Muscle layer of colon (tissue), 2 donors: ENCODE results near the gene TBL1X.

Experiments
- H3K27ac ChIP-seq: one replicate; pipeline ENCODE4 v1.7.0; 2013; ENCODE audit warnings: low read depth, mild to moderate bottlenecking, low read length, moderate library complexity
- H3K27me3 ChIP-seq, 2 donors: one replicate each; pipeline ENCODE4 v1.7.0; 2013; ENCODE audit warnings: low read length in 2 of 2, mild to moderate bottlenecking in 2 of 2; ENCODE audit not compliant: insufficient read depth in 2 of 2, control insufficient read depth in 1 of 2
- H3K36me3 ChIP-seq: one replicate; pipeline ENCODE4 v1.7.0; 2013; ENCODE audit warnings: mild to moderate bottlenecking, low read length; ENCODE audit not compliant: insufficient read depth
- H3K4me1 ChIP-seq: one replicate; pipeline ENCODE4 v1.7.0; 2013; ENCODE audit warnings: mild to moderate bottlenecking, low read length; ENCODE audit not compliant: insufficient read depth
- H3K4me3 ChIP-seq, 2 donors: one replicate each; pipeline ENCODE4 v1.7.0; 2013; ENCODE audit warnings: low read length in 2 of 2, low read depth in 1 of 2, mild to moderate bottlenecking in 1 of 2, moderate library complexity in 1 of 2
- H3K9ac ChIP-seq: one replicate; pipeline ENCODE4 v1.7.0; 2013; ENCODE audit warnings: low read length
- H3K9me3 ChIP-seq: one replicate; pipeline ENCODE4 v1.7.0; 2013; ENCODE audit warnings: mild to moderate bottlenecking, low read length
- donor health status: abdominal sarcoma.
- donor health status: Adenocarcinoma of cecum.

TBL1X gene

DNA sequence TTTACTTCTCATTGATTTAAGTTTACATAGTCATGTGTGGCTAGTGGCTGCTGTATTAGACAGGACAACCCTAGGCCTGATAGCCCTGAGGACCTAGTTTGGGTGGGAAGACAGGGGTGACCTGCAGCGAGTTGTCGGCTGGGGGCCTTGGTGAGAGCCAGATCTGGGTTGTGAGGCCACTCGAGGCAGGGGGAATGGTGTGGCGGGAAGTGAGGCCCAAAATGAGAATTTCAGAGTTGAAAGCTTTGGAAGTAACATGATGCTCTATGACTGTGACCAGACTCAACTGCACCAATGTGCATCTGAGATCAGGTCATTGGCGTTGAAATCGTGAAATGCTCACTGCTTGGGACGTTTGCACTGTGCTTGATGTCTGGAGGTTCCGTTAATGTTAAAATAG, 72.9 kb downstream of the TBL1X start:
- H3K27ac ChIP-seq: no peak overlapping the region
- H3K9ac ChIP-seq: no peak overlapping the region
- peaks cover 9% of the 10 kb centered on the region for H3K4me1 ChIP-seq
- H3K27me3 ChIP-seq: no peaks in the 10 kb centered on the region
- no peaks in the 10 kb centered on the region for H3K36me3 ChIP-seq
- H3K9me3 ChIP-seq: no peaks in the 10 kb centered on the region
- no peak overlapping the region for H3K4me3 ChIP-seq

DNA sequence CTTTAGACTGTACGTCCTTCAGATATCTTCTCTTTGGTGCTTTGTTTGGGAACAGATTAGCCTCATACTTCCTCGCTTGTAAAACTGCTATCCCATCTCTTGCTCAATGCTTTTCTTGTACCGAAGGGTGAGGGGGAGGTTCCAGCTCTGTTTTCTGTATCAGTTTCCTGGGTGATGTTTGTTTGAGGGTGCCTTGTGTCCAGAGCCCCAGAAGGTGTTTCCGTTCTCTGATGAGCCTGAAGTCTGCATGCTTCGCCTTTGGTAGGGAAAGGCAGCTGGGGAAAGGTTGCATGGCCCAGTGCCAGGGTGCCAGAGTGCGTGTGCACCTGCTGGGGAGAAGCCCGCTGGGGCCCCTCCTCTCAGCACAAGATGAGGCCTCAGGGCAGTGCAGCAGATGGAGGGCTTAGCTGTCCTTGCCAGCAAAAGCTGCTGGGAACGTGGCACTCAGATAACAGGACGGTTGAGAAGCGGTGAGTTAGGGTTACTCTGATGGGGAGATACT, 73.7 kb downstream of the TBL1X start:
- no peaks in the 10 kb centered on the region for H3K27me3 ChIP-seq
- H3K9me3 ChIP-seq: no peaks in the 10 kb centered on the region
- H3K4me3 ChIP-seq: no peak overlapping the region
- H3K27ac ChIP-seq: no peak overlapping the region
- H3K36me3 ChIP-seq: no peaks in the 10 kb centered on the region
- H3K9ac ChIP-seq: no peak overlapping the region
- peaks cover 9% of the 10 kb centered on the region for H3K4me1 ChIP-seq

DNA sequence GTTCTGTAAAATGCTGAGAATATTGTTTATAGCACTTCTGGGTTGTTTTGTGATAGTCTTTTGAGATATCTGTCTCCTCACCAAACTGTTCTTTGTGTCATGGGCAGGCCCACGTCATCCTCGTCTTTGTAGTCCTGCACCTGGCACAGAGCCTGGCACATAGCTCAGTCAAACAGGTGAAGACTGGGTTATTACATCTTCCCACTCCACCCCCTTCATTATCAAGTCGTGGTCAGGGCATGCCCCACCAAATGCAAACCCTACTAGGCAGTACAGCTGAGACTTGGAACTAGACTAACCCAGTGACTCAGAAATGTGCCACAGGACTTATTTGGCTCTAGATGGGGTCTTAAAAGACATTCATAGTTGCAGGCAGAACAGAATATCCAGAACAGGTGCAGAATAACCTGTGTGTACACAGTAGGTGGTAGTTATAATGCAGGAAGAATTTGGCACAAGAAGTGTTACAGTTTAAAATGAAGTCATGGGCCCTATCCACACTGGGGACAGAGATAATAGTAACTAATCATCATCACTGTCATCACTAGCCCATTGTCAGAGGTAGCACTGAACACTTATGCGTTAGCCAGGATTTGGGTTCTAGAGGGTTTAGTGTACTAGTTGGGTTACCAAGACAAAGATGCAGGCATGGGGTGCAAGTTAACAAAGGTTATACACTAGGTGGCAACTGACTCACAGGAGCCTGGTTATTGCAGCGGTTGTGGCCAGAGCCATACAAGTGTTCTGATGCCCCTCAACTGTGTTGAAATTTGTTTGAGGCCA, 74.9 kb downstream of the TBL1X start:
- Histone ChIP-seq H3K4me3 (no peak overlapping the region), H3K27me3 (no peaks in the 10 kb centered on the region), H3K27ac (no peak overlapping the region), H3K9ac (no peak overlapping the region), H3K9me3 (no peaks in the 10 kb centered on the region), H3K36me3 (no peaks in the 10 kb centered on the region), H3K4me1 (peaks cover 6% of the 10 kb centered on the region)

DNA sequence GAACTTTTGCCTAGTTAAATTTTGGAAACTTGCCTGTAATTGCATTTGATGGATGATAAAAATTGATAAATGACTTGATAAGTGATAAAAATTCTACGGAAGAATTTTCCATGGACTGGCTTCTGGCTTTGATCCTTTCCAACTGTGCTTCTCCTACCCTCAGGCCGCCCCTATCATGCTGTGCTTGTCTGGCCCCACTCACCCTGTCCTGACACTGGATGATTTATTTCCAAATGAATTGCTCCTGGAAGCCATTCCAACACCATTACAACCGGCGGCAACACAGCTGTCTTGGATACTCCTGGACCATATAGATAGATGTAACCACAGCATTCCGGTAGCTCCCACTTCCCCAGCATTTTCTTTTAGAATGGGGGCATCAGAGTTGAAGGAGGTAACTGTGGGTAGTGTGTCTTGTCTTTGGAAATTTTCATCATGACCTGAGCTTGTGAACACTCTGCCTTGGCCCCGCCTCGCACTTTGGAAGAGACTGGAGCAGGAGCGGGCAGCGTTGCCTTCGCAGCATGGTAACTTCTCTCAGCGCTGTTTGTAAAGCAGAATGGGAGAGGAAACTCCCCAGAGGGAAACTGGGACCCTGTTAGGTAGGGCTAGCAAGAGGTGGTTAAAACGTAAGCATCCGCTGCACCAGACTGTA, 77.4 kb downstream of the TBL1X start:
- H3K4me1 ChIP-seq: no peaks in the 10 kb centered on the region
- H3K9me3 ChIP-seq: no peaks in the 10 kb centered on the region
- H3K9ac ChIP-seq: no peak overlapping the region
- no peaks in the 10 kb centered on the region for H3K27me3 ChIP-seq
- H3K27ac ChIP-seq: no peak overlapping the region
- H3K4me3 ChIP-seq: no peak overlapping the region
- no peaks in the 10 kb centered on the region for H3K36me3 ChIP-seq

DNA sequence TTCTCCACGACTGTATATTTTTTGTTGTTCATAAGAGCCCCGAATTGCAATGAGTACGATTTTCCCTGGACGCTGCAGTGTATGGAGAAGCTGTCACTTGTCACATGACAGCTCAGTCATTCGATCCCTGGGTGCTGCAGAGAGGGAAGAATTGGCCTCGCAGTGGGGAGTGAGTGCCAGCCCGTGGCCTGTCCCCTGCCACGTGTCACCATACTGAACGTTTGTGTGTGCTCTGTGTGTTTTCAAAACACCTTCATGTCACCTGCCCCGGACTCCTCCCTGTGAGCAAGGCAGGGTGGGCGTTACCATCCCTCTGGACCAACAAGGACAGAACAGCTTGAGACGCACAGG, 77.9 kb downstream of the TBL1X start:
- Histone ChIP-seq H3K27ac (no peak overlapping the region), H3K9ac (no peak overlapping the region), H3K9me3 (no peaks in the 10 kb centered on the region), H3K36me3 (no peaks in the 10 kb centered on the region), H3K4me3 (no peak overlapping the region), H3K27me3 (no peaks in the 10 kb centered on the region), H3K4me1 (no peaks in the 10 kb centered on the region)

DNA sequence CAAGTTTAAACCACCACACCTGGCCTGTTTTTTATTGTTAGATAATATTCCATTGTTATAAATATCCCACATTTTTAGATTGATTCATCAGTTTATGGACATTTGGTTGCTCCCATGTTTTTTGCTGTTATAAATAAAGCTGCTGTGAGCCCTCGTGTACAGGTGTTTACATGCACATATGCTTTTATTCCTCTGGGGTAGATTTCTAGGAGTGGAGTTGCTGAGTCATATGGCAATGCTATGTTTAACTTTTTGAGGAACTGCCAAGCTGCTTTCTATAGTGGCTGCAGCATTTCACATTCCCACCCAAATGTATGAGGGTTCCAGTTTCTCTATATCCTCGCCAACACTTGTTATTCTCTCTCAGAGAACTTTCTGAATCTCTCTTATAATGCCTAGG, 90.5 kb downstream of the TBL1X start:
- Histone ChIP-seq H3K36me3 (no peaks in the 10 kb centered on the region), H3K27me3 (no peaks in the 10 kb centered on the region), H3K4me3 (no peak overlapping the region), H3K9ac (no peak overlapping the region), H3K27ac (no peak overlapping the region), H3K9me3 (no peaks in the 10 kb centered on the region), H3K4me1 (no peaks in the 10 kb centered on the region)

DNA sequence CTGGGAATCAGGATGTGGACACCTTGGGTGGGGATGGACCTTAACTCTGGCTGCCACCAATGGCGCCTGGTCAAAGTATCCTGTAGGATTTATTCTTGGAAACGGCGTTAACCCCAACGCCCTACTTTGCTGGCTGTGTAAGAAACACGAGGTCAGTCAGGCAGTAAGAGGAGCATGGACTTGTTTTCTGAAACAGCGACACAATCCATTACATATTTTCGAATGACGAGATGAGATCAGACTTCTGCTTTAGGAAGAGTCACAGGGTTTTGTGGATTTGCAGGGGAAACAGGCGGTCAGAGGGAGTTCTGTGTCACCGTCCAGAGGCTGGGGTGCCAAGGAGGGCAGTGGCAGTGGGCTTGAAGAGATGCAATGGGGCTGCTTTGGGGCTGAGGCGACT, 92.2 kb downstream of the TBL1X start:
- H3K36me3 ChIP-seq: no peaks in the 10 kb centered on the region
- H3K9me3 ChIP-seq: no peaks in the 10 kb centered on the region
- no peak overlapping the region for H3K4me3 ChIP-seq
- no peaks in the 10 kb centered on the region for H3K27me3 ChIP-seq
- H3K4me1 ChIP-seq: no peaks in the 10 kb centered on the region
- no peak overlapping the region for H3K9ac ChIP-seq
- H3K27ac ChIP-seq: no peak overlapping the region

DNA sequence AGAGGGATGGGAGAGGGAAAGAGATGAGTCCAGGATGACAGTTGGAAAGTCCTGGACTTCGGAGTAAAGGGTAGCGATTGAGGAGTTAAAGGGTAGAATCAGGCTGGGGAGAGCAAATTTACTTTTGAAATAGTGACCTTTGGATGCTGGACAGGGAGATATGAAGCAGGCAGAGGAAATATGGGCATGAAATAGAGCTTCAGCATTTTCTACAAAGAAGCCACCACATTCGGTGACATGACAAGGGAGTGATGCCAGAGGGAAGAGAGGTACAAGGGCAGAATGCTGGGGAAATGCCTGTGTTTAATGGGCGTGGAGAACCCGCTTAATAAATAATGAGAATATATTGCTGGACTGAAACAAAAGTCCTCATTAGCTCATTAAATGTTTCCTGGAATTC, 92.7 kb downstream of the TBL1X start:
- Histone ChIP-seq H3K9ac (no peak overlapping the region), H3K36me3 (no peaks in the 10 kb centered on the region), H3K4me1 (no peaks in the 10 kb centered on the region), H3K27ac (no peak overlapping the region), H3K4me3 (no peak overlapping the region), H3K9me3 (no peaks in the 10 kb centered on the region), H3K27me3 (no peaks in the 10 kb centered on the region)

DNA sequence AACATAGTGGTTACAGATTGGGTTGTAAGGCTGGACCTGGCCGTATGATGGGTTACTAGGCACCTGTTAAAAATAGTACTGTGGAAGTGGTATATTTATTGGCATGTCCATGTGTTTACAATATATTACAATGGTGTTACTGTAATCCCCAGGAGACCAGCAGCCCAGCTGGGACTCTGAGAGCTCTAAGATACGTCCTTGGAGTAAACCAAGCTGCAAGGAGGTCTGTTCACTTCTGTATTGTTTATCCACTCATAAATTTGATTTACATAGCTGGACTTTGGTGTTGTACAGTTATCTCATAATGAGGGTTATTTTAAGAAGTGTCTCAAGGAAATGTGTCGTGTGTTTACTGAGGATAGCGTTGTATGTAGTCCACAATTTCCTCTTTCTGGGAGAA, 93.8 kb downstream of the TBL1X start:
- no peaks in the 10 kb centered on the region for H3K9me3 ChIP-seq
- H3K36me3 ChIP-seq: no peaks in the 10 kb centered on the region
- H3K9ac ChIP-seq: no peak overlapping the region
- no peak overlapping the region for H3K4me3 ChIP-seq
- no peak overlapping the region for H3K27ac ChIP-seq
- no peaks in the 10 kb centered on the region for H3K4me1 ChIP-seq
- H3K27me3 ChIP-seq: no peaks in the 10 kb centered on the region

DNA sequence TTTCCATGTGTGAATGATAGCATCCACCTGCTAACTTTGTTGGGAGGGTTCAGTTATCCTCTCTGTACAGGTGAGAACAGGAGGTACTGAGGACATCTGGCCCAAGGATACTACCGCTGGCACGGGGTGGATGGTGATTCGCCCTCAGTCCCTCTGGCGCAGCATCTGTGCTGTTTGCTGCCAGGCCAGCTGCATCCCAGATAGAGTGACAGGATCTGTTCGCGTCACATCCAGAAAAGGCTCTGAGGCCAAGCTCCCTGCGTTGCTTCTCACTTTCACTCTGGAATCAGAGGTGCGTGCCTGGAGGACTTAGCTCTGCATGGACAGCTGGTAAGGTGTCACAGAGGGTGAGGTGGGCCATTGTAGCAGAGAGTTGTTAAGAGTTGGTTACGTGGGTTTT, 95.4 kb downstream of the TBL1X start:
- no peak overlapping the region for H3K27ac ChIP-seq
- no peaks in the 10 kb centered on the region for H3K9me3 ChIP-seq
- H3K9ac ChIP-seq: no peak overlapping the region
- no peaks in the 10 kb centered on the region for H3K4me1 ChIP-seq
- no peaks in the 10 kb centered on the region for H3K27me3 ChIP-seq
- H3K36me3 ChIP-seq: no peaks in the 10 kb centered on the region
- no peak overlapping the region for H3K4me3 ChIP-seq

DNA sequence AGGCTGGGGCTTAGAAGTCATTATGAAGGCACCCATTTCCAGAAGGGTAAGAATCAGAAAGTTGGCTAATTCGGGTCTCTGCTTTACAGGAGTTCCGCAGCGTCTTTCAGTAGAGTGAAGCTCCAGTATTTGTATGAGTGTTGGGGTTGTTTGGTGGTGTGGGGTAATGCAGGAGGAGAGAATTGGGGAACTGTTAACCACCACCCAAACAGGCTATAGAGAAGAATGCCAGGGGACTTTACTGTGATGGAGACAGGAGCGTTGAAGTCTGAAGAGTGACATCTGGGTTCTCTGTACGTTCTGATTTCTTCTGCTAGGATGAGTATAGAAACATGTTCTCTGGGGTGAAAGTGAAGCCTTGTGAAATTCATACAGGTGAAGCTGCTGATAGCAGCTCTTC, 96.3 kb downstream of the TBL1X start:
- Histone ChIP-seq H3K27me3 (no peaks in the 10 kb centered on the region), H3K36me3 (no peaks in the 10 kb centered on the region), H3K9me3 (no peaks in the 10 kb centered on the region), H3K4me3 (no peak overlapping the region), H3K27ac (no peak overlapping the region), H3K9ac (no peak overlapping the region), H3K4me1 (no peaks in the 10 kb centered on the region)

DNA sequence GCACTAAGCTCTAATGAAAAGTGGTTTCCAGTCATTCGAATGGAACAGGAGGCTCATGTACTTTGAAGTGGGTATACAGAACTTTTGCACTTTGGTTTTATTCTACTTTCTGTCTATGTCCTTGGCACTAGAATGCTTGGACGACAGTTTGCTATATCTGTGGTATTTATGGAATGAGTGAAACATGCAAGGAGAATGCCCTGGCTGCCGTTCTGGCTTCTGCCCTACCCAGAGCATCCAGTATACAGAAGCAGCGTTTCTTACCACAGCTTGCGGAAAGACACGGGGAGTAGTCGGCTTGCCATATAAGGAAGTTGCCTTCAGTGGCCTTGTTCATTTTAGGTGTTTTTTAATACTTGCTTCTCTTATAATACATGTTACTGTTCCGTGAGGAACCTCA, 98.0 kb downstream of the TBL1X start:
- no peaks in the 10 kb centered on the region for H3K36me3 ChIP-seq
- H3K27me3 ChIP-seq: no peaks in the 10 kb centered on the region
- H3K27ac ChIP-seq: no peak overlapping the region
- no peak overlapping the region for H3K9ac ChIP-seq
- H3K9me3 ChIP-seq: no peaks in the 10 kb centered on the region
- peaks cover 5% of the 10 kb centered on the region for H3K4me1 ChIP-seq
- no peak overlapping the region for H3K4me3 ChIP-seq
